Astrocyte of the cerebellum (primary cell): Measurements from ENCODE around the gene SLC35A5.
A peak's percentile ranks its signal among the peaks of the same experiment; 100 is the strongest.

ENCODE experiments used
- DNase-seq: peaks from one replicate; pipeline ENCODE4 v3.0.0-alpha.2; 2011; ENCODE audit warnings: low read depth
- H3K4me3 ChIP-seq: 2 replicates; pipeline ENCODE4 v1.5.1; 2011; ENCODE audit warnings: mild to moderate bottlenecking, low read depth, low read length, moderate library complexity
- CTCF ChIP-seq: IDR thresholded peaks from 2 replicates; pipeline ENCODE4 v1.5.1; 2012; ENCODE audit warnings: low read length, low read depth, moderate library complexity, mild to moderate bottlenecking; ENCODE audit errors: missing control alignments
- in situ Hi-C: cut with HindIII; loops from 2 replicates; pipeline ENCODE4 v1.10.0; 2017; ENCODE audit warnings: low sequenced_read_pairs

SLC35A5 gene

GRCh38 chr3:112606098-112606497 lies 44.3 kb downstream of the SLC35A5 start:
- in situ Hi-C loops, result no loop called here
- H3K4me3 ChIP-seq, result no peak overlapping the region
- no peak for TF ChIP-seq CTCF
- no peak for DNase-seq

GRCh38 chr3:112607863-112608262 lies 46.0 kb downstream of the SLC35A5 start:
- no peak overlapping the region for H3K4me3 ChIP-seq
- no peak for DNase-seq
- TF ChIP-seq CTCF, result no peak
- in situ Hi-C loops, result no loop called here

- H3K4me3 ChIP-seq, result no peak overlapping the region
- in situ Hi-C loops, result no loop called here
- DNase-seq, result peak; percentile 80
- no peak for TF ChIP-seq CTCF
Measured at GRCh38 chr3:112610121-112610520, 48.3 kb downstream of the SLC35A5 start.

- no peak overlapping the region for H3K4me3 ChIP-seq
- in situ Hi-C loops, result no loop called here
- TF ChIP-seq CTCF, result no peak
- DNase-seq, result no peak
Measured at GRCh38 chr3:112611752-112612515, 50.1 kb downstream of the SLC35A5 start.

- in situ Hi-C loops, result no loop called here
- no peak overlapping the region for H3K4me3 ChIP-seq
- DNase-seq, result no peak
- TF ChIP-seq CTCF, result no peak
Measured at GRCh38 chr3:112615989-112616731, 54.3 kb downstream of the SLC35A5 start.

GRCh38 chr3:112617285-112617684 lies 55.4 kb downstream of the SLC35A5 start:
- no peak for DNase-seq
- in situ Hi-C loops, result no loop called here
- no peak for TF ChIP-seq CTCF

More at GRCh38 chr3:112617285-112617684, 55.4 kb downstream of the SLC35A5 start:
- no peak overlapping the region for H3K4me3 ChIP-seq
